ENCODE data around the gene LCN9. TPM values are rescaled to one million over a fixed set of nuclear protein-coding genes. Genes with fewer than 3 reads are reported as not detected.
"Not testable (repeated sequence)": the region's sequence is repeated elsewhere in the genome, so short reads cannot be mapped to it uniquely, and the experiment has no call there.

The LCN9 gene
- total RNA-seq, 1 donor from 2014 or later: 4.8 TPM

- no peaks in the 10 kb centered on the region for H3K27me3 ChIP-seq (ENCODE audit: insufficient read depth, low read length)
- no peak overlapping the region for H3K9ac ChIP-seq (ENCODE audit: low read length)
- DNase-seq (ENCODE audit: low read depth): no peak
- no peak overlapping the region for H3K27ac ChIP-seq (ENCODE audit: low read depth, low read length)
- Mint-ChIP-seq H3K9me3 (ENCODE audit: unreplicated experiment) (peaks cover 9% of the 10 kb centered on the region), H3K4me1 (ENCODE audit: low read depth, unreplicated experiment) (no peaks in the 10 kb centered on the region), H3K27me3 (ENCODE audit: low read depth, unreplicated experiment) (peaks cover 18% of the 10 kb centered on the region), H3K36me3 (ENCODE audit: low read depth, unreplicated experiment) (peaks cover 7% of the 10 kb centered on the region), H3K4me3 (ENCODE audit: unreplicated experiment) (no peak overlapping the region), H3K27ac (ENCODE audit: unreplicated experiment) (no peak overlapping the region)
- H3K4me1 ChIP-seq (ENCODE audit: insufficient read depth, low read length): no peaks in the 10 kb centered on the region
- no peaks in the 10 kb centered on the region for H3K9me3 ChIP-seq (ENCODE audit: insufficient read depth, low read depth, low read length)
- no peak overlapping the region for H3K4me3 ChIP-seq (ENCODE audit: insufficient read depth, low read depth, low read length)
- TF ChIP-seq, protein P1, sequence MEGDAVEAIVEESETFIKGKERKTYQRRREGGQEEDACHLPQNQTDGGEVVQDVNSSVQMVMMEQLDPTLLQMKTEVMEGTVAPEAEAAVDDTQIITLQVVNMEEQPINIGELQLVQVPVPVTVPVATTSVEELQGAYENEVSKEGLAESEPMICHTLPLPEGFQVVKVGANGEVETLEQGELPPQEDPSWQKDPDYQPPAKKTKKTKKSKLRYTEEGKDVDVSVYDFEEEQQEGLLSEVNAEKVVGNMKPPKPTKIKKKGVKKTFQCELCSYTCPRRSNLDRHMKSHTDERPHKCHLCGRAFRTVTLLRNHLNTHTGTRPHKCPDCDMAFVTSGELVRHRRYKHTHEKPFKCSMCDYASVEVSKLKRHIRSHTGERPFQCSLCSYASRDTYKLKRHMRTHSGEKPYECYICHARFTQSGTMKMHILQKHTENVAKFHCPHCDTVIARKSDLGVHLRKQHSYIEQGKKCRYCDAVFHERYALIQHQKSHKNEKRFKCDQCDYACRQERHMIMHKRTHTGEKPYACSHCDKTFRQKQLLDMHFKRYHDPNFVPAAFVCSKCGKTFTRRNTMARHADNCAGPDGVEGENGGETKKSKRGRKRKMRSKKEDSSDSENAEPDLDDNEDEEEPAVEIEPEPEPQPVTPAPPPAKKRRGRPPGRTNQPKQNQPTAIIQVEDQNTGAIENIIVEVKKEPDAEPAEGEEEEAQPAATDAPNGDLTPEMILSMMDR (IDR thresholded peaks at IDR 0.05; ENCODE audit: insufficient read depth, low read depth, low read length): no peak
- TF ChIP-seq EZH2 (IDR thresholded peaks at IDR 0.05; ENCODE audit: insufficient read depth, low read length): no peak
- no peaks in the 10 kb centered on the region for H3K36me3 ChIP-seq (ENCODE audit: insufficient read depth, low read length)
- FAIRE-seq: no peak
- no peaks in the 10 kb centered on the region for H4K20me1 ChIP-seq (ENCODE audit: insufficient read depth, low read length)
- no peak overlapping the region for H2AFZ ChIP-seq (ENCODE audit: low read depth, low read length)
- H3K4me2 ChIP-seq (ENCODE audit: low read length): no peak overlapping the region
- no peaks in the 10 kb centered on the region for H3K79me2 ChIP-seq (ENCODE audit: insufficient read depth, low read length)
These were observed 4.4 kb downstream of the LCN9 start for GRCh38 chr9:135667463-135668001.

DNA sequence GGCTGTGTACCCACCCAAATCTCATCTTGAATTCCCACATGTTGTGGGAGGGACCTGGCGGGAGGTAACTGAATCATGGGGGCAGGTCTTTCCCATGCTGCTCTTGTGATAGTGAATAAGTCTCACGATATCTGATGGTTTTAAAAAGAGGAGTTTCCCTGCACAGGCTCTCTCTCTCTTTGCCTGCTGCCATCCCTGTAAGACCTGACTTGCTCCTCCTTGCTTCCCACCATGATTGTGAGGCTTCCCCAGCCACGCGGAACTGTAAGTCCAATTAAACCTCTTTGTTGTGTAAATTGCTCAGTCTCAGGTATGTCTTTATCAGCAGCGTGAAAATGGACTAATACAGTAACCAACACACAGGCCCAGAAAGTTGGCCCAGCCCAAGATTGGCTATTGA, 5.9 kb downstream of the LCN9 start:
- H3K4me3 ChIP-seq (ENCODE audit: insufficient read depth, low read depth, low read length); H2AFZ ChIP-seq (ENCODE audit: low read depth, low read length); H3K9me3 Mint-ChIP-seq (ENCODE audit: unreplicated experiment); DNase-seq (ENCODE audit: low read depth); H3K9ac ChIP-seq (ENCODE audit: low read length); H3K36me3 Mint-ChIP-seq (ENCODE audit: low read depth, unreplicated experiment); H3K4me1 Mint-ChIP-seq (ENCODE audit: low read depth, unreplicated experiment); H3K4me2 ChIP-seq (ENCODE audit: low read length); H3K9me3 ChIP-seq (ENCODE audit: insufficient read depth, low read depth, low read length); H3K79me2 ChIP-seq (ENCODE audit: insufficient read depth, low read length); H3K36me3 ChIP-seq (ENCODE audit: insufficient read depth, low read length); H3K27ac ChIP-seq (ENCODE audit: low read depth, low read length); H3K27ac Mint-ChIP-seq (ENCODE audit: unreplicated experiment); H3K4me1 ChIP-seq (ENCODE audit: insufficient read depth, low read length); H3K4me3 Mint-ChIP-seq (ENCODE audit: unreplicated experiment); FAIRE-seq; H3K27me3 ChIP-seq (ENCODE audit: insufficient read depth, low read length); H4K20me1 ChIP-seq (ENCODE audit: insufficient read depth, low read length): not testable (repeated sequence)
- H3K27me3 Mint-ChIP-seq (ENCODE audit: low read depth, unreplicated experiment): peaks cover 18% of the 10 kb centered on the region

DNA sequence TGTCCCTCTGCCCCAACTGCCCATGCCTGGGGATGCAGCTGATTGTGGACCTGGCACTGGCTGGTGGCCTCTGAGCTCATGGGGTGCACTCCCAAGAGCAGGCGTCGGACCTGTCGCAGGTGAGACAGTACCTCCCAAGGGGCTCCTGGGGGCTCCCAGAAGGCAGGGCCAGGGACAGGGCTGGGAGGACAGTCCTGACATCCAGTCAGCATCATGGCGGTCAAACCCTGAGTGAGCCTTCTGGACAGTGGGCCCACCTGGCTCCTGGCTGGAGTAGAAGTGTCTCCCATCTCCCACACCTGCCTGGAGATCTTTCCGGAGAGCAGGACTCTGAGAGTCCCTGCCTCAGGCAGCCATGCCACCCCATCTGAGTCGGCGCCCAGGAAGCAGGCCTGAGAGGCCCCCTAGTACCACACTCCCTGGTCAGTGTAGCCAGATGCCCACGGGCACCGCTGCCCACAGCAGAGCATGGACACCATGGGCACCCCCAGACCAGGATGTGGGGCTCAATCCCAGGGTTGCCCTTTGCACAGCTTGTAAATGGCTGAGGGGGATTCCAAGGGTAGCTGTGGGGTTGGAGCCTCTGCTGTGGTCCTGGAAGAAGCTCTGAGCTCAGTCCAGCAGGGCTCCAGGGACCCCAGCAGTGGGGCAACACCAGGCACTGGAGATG, 6.6 kb downstream of the LCN9 start:
- Mint-ChIP-seq H3K27ac (ENCODE audit: unreplicated experiment) (no peak overlapping the region), H3K9me3 (ENCODE audit: unreplicated experiment) (peaks cover 9% of the 10 kb centered on the region), H3K36me3 (ENCODE audit: low read depth, unreplicated experiment) (peaks cover 7% of the 10 kb centered on the region), H3K27me3 (ENCODE audit: low read depth, unreplicated experiment) (peaks cover 18% of the 10 kb centered on the region), H3K4me1 (ENCODE audit: low read depth, unreplicated experiment) (no peaks in the 10 kb centered on the region), H3K4me3 (ENCODE audit: unreplicated experiment) (no peak overlapping the region)
- no peaks in the 10 kb centered on the region for H3K36me3 ChIP-seq (ENCODE audit: insufficient read depth, low read length)
- H3K27me3 ChIP-seq (ENCODE audit: insufficient read depth, low read length): no peaks in the 10 kb centered on the region
- H3K9me3 ChIP-seq (ENCODE audit: insufficient read depth, low read depth, low read length): no peaks in the 10 kb centered on the region
- no peaks in the 10 kb centered on the region for H3K79me2 ChIP-seq (ENCODE audit: insufficient read depth, low read length)
- H2AFZ ChIP-seq (ENCODE audit: low read depth, low read length): no peak overlapping the region
- no peak overlapping the region for H3K4me2 ChIP-seq (ENCODE audit: low read length)
- no peaks in the 10 kb centered on the region for H3K4me1 ChIP-seq (ENCODE audit: insufficient read depth, low read length)
- no peak for DNase-seq (ENCODE audit: low read depth)
- H3K4me3 ChIP-seq (ENCODE audit: insufficient read depth, low read depth, low read length): no peak overlapping the region
- FAIRE-seq: no peak
- no peaks in the 10 kb centered on the region for H4K20me1 ChIP-seq (ENCODE audit: insufficient read depth, low read length)
- no peak overlapping the region for H3K27ac ChIP-seq (ENCODE audit: low read depth, low read length)
- H3K9ac ChIP-seq (ENCODE audit: low read length): no peak overlapping the region
- TF ChIP-seq EZH2 (IDR thresholded peaks at IDR 0.05; ENCODE audit: insufficient read depth, low read length): no peak
